ENCODE measurements around the gene EXOC4. TPM values are rescaled to one million over a fixed set of nuclear protein-coding genes. Genes with fewer than 3 reads are reported as not detected.

The EXOC4 gene
- total RNA-seq, 4 donors from 2014 or later = 60.0 to 187 (median 80.1) TPM

GRCh38 chr7:133584956-133585668 is 332.2 kb downstream of the EXOC4 start:
- TF ChIP-seq POLR2A (IDR thresholded peaks at IDR 0.05) = no peak
- no peak for TF ChIP-seq EP300 (IDR thresholded peaks at IDR 0.05)
- TF ChIP-seq POLR2AphosphoS5 (IDR thresholded peaks at IDR 0.05) = no peak
- TF ChIP-seq CTCF (IDR thresholded peaks at IDR 0.05) = no peak
- WGBS = 88% methylated on average over 6 of the region's 6 CpGs
- Histone ChIP-seq H3K27me3 (no peaks in the 10 kb centered on the region), H3K4me3 (no peak overlapping the region), H3K9me3 (no peaks in the 10 kb centered on the region), H3K4me1 (no peaks in the 10 kb centered on the region), H3K36me3 (no peaks in the 10 kb centered on the region), H3K27ac (no peak overlapping the region)
- DNase-seq (ENCODE audit: low spot score in 2 of 2) = no peak

GRCh38 chr7:133586253-133586652 is 333.4 kb downstream of the EXOC4 start:
- H3K4me1 ChIP-seq = no peaks in the 10 kb centered on the region
- DNase-seq (ENCODE audit: low spot score in 2 of 2) = no peak
- no peaks in the 10 kb centered on the region for H3K36me3 ChIP-seq
- H3K4me3 ChIP-seq = no peak overlapping the region
- H3K27ac ChIP-seq = no peak overlapping the region
- no peak for TF ChIP-seq CTCF (IDR thresholded peaks at IDR 0.05)
- no peak for TF ChIP-seq EP300 (IDR thresholded peaks at IDR 0.05)
- no peaks in the 10 kb centered on the region for H3K27me3 ChIP-seq
- H3K9me3 ChIP-seq = no peaks in the 10 kb centered on the region
- WGBS = 97% methylated on average over 3 of the region's 3 CpGs

- Histone ChIP-seq H3K27me3 (no peaks in the 10 kb centered on the region), H3K4me1 (no peaks in the 10 kb centered on the region), H3K9me3 (no peaks in the 10 kb centered on the region), H3K27ac (no peak overlapping the region), H3K4me3 (no peak overlapping the region), H3K36me3 (no peaks in the 10 kb centered on the region)
- no peak for DNase-seq (ENCODE audit: low spot score in 2 of 2)
- TF ChIP-seq POLR2A (IDR thresholded peaks at IDR 0.05) (no peak), POLR2AphosphoS5 (IDR thresholded peaks at IDR 0.05) (no peak), EP300 (IDR thresholded peaks at IDR 0.05) (no peak), CTCF (IDR thresholded peaks at IDR 0.05) (no peak)
These were observed 335.0 kb downstream of the EXOC4 start for GRCh38 chr7:133587903-133588302.

GRCh38 chr7:133590795-133591194 is 337.9 kb downstream of the EXOC4 start:
- Histone ChIP-seq H3K27ac (no peak overlapping the region), H3K9me3 (no peaks in the 10 kb centered on the region), H3K4me1 (no peaks in the 10 kb centered on the region), H3K27me3 (no peaks in the 10 kb centered on the region), H3K4me3 (no peak overlapping the region), H3K36me3 (no peaks in the 10 kb centered on the region)
- TF ChIP-seq POLR2AphosphoS5 (IDR thresholded peaks at IDR 0.05) (no peak), POLR2A (IDR thresholded peaks at IDR 0.05) (no peak), EP300 (IDR thresholded peaks at IDR 0.05) (no peak), CTCF (IDR thresholded peaks at IDR 0.05) (no peak)
- DNase-seq (ENCODE audit: low spot score in 2 of 2) = no peak
- WGBS = 85% methylated on average over 4 of the region's 4 CpGs

- TF ChIP-seq CTCF (IDR thresholded peaks at IDR 0.05) = no peak
- TF ChIP-seq POLR2A (IDR thresholded peaks at IDR 0.05) = no peak
- no peak for TF ChIP-seq EP300 (IDR thresholded peaks at IDR 0.05)
- no peak for TF ChIP-seq POLR2AphosphoS5 (IDR thresholded peaks at IDR 0.05)
- 96% methylated on average over 4 of the region's 4 CpGs for WGBS
- H3K4me1 ChIP-seq = no peaks in the 10 kb centered on the region
- no peak overlapping the region for H3K4me3 ChIP-seq
- no peaks in the 10 kb centered on the region for H3K36me3 ChIP-seq
- H3K27me3 ChIP-seq = no peaks in the 10 kb centered on the region
- no peak for DNase-seq (ENCODE audit: low spot score in 2 of 2)
- no peaks in the 10 kb centered on the region for H3K9me3 ChIP-seq
- H3K27ac ChIP-seq = no peak overlapping the region
These were observed 338.9 kb downstream of the EXOC4 start for GRCh38 chr7:133591704-133592340.
